Stimulated activated CD4-positive, alpha-beta T cell treated with anti-CD3 and anti-CD28 coated beads, Interleukin-4, amount 100 ng/mL, for 48 hours (primary cell): ENCODE data around the gene FARS2.

ENCODE experiments used
- DNase-seq, 2 donors: peaks; one replicate each; pipeline ENCODE4 v3.0.0-alpha.2; 2020; ENCODE audit warnings: low read depth in 2 of 2

The FARS2 gene

GRCh38 chr6:5425267-5425666 is 164.0 kb downstream of the FARS2 start:
- no peak for DNase-seq

DNA sequence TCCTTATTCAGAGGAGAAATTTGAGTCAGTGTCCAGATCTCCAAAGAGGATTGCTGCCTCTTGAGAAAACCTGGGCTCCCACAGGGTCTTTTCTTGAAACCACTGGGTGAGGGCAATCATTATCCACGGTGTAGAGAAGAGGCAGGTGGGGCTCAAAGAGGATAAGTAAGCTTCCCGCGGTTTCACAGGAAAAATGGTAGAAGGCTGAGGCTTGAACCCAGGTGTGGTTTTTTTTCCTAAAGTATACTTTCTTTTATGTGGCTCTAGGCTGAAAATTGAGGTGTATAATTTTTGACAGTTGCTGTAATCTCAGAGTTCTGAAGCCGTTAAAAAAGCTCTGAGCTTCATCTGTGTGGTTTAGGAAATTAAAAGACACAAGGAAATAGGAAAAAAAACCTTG is 164.5 kb downstream of the FARS2 start:
- no peak for DNase-seq

- no peak for DNase-seq
Measured at GRCh38 chr6:5427586-5427985, 166.3 kb downstream of the FARS2 start.

DNA sequence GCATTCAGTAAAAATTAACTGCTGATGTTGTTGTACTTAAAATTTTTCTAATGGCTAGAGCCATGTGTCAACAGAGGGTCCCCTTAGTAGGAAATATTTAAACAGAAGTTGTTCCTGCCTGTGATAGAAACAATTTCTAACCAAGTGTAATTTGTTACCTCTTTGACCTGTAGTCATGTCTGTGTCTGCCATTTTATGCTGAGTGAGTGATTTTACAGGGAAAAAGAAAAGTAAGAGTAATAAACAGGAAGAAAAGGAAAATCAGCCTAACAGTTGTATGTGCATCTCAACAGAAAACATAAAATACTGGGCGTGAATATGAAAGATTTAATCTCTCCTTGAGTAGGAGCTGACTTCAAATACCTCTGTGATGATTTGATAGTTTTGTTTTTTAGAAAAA is 172.0 kb downstream of the FARS2 start:
- DNase-seq: no peak

- DNase-seq: no peak
Measured at GRCh38 chr6:5435449-5435848, 174.1 kb downstream of the FARS2 start.

GRCh38 chr6:5438922-5439584 is 177.7 kb downstream of the FARS2 start:
- no peak for DNase-seq

DNA sequence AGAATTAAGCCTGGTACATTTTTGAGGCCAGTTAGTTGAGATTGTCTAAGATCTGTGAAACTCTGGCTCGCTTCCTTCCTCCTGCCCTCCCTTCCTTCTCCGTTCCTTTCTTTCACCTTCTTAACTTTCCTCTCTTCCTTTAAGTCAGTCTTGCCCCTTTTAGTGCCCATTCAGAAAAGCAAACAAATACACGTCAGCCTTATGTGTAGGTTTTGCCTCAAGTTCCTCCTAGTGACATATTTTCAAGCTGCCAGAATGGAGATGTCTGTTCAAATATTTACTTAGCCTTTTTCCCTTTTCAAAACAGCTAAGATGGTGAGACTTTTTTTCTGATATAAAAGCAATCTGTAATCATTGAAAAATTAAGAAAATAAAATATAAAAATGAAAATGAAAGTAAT is 178.4 kb downstream of the FARS2 start:
- no peak for DNase-seq

DNA sequence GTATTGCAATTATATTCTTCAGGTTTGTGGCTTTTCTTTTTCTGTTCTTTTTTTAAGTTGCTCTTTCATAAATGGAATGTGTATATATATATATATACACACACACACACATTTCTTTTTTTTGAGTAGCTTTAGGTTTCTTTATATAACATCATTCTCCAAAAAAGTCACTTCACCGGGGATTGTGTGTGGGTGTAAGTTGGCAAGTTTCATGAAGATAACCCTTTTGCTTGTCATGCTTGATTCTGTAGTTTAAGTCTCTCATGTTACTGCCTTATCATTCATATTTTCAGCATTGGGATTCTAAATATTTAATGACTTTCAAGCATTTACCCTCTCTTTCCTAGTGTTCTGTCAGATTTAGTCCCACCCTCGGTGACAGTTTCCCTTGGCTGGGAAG is 181.0 kb downstream of the FARS2 start:
- no peak for DNase-seq

GRCh38 chr6:5442916-5443315 is 181.6 kb downstream of the FARS2 start:
- DNase-seq: no peak

DNA sequence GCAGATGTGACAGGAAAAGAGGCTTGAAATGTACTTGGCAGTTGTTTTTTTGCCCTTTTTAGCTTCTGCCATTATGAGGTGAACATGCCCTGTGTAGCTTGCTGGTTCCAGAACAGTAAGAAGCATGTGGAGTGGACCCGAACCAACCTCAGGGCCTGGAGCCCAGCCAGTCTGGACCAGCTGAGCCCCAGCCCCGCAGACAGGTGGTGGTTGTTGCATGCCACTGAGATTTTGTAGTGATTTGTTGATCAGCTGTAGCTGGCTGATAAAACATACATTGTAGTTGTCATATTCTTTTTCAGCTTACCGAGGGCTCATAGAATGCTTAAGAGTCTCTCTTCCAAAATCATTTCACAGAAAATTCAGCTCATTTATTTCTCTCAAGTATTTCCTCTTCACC is 182.2 kb downstream of the FARS2 start:
- DNase-seq: no peak

DNA sequence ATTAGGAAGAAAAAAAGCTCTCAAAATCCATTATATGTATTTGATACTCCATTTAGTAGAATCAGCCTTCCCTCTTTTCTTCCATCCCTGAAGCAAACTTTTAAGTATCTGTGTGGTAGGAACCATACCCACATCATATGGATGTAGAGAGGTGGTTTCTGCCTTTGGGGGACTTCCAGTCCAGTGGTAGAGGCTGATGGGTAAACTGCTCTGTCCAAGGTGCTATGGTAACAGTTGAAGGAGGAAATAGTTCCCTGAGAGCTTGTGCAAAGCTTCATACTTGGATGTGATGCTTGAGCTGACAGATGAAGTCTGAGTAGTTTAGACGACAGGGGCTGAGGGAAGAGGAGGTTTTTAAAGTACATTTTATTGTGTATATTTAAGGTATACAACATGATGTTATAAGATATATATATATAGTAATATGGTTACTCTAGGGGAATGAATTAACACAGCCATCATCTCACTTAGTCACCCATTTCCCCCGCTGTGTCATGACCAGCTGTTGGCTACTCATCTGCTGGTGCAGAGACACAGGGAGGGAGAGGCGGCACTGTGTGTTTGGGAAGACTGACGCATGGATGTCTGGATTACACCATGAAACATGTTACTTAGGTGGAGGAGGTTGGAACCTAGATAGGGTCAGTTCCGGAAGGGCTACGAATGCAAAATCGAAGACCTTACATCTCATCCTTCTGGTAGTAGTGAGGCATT is 185.2 kb downstream of the FARS2 start:
- DNase-seq: no peak

GRCh38 chr6:5447921-5448320 is 186.6 kb downstream of the FARS2 start:
- DNase-seq: no peak

DNA sequence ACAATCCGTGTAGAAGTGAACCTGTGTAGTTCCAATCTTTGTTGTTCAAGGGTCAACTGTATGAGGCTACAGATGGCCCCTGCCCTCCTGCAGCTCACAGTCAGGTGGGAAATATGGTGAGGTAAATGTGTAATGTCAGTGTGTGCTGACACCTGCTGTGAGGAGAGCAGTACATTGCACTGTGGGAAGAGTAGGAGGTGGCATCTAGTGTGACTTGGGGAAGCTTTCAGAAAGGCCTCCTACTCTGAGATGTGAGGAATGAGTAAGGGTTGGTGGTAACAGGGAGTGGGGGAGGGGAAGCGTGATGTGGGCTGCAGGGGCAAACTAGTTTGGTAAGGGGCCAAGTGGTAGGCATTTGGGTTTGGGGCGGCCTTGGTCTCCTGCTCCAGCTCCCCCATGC is 188.8 kb downstream of the FARS2 start:
- DNase-seq: no peak

DNA sequence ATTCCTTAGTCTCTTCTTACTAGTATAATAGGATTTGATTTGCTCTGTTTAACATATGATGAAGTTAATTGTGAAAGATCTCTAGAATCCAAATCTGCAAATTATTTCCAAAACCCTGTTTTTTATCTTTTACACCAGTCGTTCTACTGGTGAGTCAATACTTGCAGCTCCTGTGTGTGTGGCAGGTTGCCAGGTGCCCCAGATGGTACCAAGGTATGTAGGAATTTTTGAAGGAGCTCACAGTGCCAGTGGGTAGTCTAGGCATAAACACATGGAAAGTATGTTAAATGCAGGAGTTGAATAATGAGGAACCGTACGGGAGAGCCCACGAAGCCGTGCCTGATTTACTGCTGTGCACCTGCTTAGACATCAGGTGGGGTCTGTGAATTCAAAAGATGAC is 192.2 kb downstream of the FARS2 start:
- no peak for DNase-seq

DNA sequence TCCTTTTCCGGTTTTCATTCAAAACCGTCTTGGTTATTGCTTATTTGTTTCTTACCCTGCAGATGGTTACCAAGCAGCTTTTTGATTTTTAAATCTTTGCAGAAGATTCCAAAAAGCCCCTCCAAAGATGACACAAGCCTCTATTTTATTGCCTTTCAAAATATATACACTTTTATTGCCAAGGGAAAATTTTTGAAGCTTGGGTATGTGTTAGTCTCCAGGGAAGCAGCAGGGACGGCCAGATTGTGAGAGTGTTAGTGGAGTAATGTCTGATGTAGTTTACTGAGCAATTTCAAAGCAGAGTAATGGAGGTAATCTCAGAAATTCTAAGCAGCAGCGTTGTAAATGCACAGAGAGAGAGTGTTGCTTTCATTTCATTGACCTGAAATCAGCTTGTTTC is 193.8 kb downstream of the FARS2 start:
- DNase-seq: no peak

- DNase-seq: no peak
Measured at GRCh38 chr6:5457041-5457440, 195.7 kb downstream of the FARS2 start.

DNA sequence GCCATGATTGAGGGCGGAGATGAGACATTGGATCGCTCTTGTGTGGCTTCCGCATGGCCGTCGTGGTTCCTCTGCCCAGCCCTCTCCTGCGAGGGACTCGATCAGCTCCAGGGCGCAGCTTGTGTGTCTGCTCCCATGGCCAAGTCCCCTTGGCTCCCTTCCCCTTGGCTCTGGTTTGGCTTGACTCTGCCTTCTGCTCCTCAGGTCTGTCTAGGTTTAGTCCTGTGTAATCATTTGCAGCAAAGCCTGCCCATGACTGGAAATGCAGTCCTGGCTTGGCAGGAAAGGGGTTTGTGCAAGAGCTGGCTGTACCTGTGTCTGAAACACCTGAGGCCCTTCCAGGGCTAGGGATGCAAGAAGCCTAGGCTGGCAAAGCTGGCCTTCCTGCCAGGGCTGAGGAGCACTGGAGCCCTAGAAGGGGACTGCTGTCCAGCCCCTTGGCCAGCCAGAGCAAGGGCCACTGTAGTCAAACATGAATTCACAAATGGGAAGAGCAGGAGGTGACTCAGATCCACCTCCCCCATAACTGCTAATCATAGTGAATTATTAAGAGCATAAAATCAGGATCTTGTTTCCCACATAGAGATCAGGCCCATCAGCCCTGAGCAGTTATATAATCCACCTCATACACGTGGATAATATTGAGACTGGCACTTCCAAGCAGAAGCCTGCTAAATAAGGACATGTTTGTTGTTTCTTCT is 196.8 kb downstream of the FARS2 start:
- DNase-seq: no peak

DNA sequence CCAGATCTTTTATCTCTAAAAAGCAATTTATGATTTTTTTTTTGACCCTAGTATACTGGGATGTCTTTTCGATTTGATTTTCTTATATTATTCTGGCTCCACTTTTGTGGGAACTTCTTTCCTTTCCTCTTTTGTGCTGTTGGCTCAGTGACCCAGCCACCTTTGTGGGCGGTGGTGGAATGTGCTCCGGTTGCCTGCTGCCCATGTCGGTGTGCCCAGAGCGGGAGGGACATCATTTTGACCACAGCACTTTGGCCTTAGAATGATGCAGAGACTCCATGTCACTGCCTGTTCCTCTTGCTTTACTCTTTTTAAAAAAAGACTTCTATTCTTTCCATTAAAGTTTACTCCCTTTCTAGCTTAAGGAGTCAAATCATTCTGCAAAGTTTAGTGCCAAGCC is 198.0 kb downstream of the FARS2 start:
- no peak for DNase-seq

DNA sequence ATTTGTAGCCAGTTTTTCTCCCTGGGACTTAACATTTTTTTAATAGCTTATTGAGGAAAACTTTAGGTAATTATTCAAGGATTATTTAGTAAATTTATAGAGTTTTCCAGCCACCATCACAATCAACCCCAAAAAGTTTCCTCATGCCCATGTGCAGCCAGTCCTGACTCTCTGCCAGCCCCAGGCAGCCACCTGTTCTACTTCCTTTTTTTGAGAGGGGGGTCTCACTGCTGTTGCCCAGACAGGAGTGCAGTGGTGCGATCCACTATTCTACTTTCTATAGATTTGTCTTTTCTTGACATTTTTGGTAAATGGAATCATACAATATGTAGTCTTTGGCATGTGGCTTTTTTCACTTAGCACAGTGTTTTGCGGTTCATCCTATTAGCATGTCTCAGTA is 200.1 kb downstream of the FARS2 start:
- DNase-seq: no peak

DNA sequence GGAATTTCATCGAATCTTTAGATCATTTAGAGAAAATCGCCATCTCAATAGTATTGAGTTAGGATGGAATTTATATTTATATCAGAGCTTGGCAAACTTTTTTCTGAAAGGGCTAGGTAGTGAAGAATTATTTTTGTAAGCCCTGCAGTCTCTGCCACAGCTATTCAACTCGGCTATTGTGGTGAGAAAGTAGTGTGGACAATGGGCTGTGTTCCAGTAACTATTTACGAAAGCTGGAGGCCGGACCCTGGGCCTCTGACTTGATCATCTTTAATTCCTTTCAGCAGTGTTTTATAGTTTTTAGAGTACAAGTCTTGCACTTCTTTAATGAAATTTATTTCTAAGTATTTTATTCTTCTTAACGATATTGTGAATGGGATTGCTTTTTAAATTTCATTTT is 201.5 kb downstream of the FARS2 start:
- DNase-seq: no peak

- DNase-seq: no peak
Measured at GRCh38 chr6:5463690-5464089, 202.4 kb downstream of the FARS2 start.

GRCh38 chr6:5464099-5464885 is 203.0 kb downstream of the FARS2 start:
- no peak for DNase-seq
